Fibroblast of the aortic adventitia (primary cell): Measurements from ENCODE around the gene VARS2. TPM values are rescaled to one million over a fixed set of nuclear protein-coding genes. Genes with fewer than 3 reads are reported as not detected.
A peak's percentile ranks its signal among the peaks of the same experiment; 100 is the strongest.

Source experiments
- DNase-seq: peaks from one replicate; pipeline ENCODE4 v3.0.0-alpha.2; 2010; ENCODE audit warnings: low read depth
- H3K4me3 ChIP-seq: 2 replicates; pipeline ENCODE4 v1.5.1; 2011; ENCODE audit warnings: low read depth, mild to moderate bottlenecking, control low read depth, low read length, moderate library complexity
- CTCF ChIP-seq: IDR thresholded peaks from 2 replicates; pipeline ENCODE4 v1.5.1; 2011; ENCODE audit warnings: mild to moderate bottlenecking, low read length, control low read depth, inconsistent platforms; ENCODE audit not compliant: insufficient read depth
- total RNA-seq: library from RNA; depleted of rRNA; stranded (reverse); fragments of >200 nt; gene quantifications from 2 replicates; pipeline ENCODE4 v1.2.3, GENCODE V29; 2012; ENCODE audit warnings: low replicate concordance

VARS2 gene
- total RNA-seq, 1 donor, result 15.6 TPM

- DNase-seq, result no peak
- no peak overlapping the region for H3K4me3 ChIP-seq
- TF ChIP-seq CTCF, result no peak
These were observed 1.1 kb upstream of the VARS2 start for GRCh38 chr6:30912746-30913520.

- no peak for TF ChIP-seq CTCF
- H3K4me3 ChIP-seq, result peak overlapping the region; percentile 5
- no peak for DNase-seq
These were observed 340 bp upstream of the VARS2 start for GRCh38 chr6:30913721-30914075.

GRCh38 chr6:30914854-30915590 lies 984 bp downstream of the VARS2 start:
- peak overlapping the region; percentile 67 for H3K4me3 ChIP-seq
- TF ChIP-seq CTCF, result no peak
- no peak for DNase-seq

- peak; percentile 85 for DNase-seq
- no peak overlapping the region for H3K4me3 ChIP-seq
- TF ChIP-seq CTCF, result peak; percentile 76
These were observed 1.5 kb downstream of the VARS2 start for GRCh38 chr6:30915591-30915946.

- TF ChIP-seq CTCF, result no peak
- H3K4me3 ChIP-seq, result no peak overlapping the region
- no peak for DNase-seq
These were observed 3.0 kb downstream of the VARS2 start for GRCh38 chr6:30917041-30917440.

GRCh38 chr6:30917487-30917886 lies 3.4 kb downstream of the VARS2 start:
- DNase-seq, result no peak
- TF ChIP-seq CTCF, result no peak
- no peak overlapping the region for H3K4me3 ChIP-seq

GRCh38 chr6:30918670-30919069 lies 4.6 kb downstream of the VARS2 start:
- TF ChIP-seq CTCF, result no peak
- no peak overlapping the region for H3K4me3 ChIP-seq
- DNase-seq, result no peak
